GM18858 (cell line): ENCODE measurements around the gene FUT8.
"Not testable (repeated sequence)": the region's sequence is repeated elsewhere in the genome, so short reads cannot be mapped to it uniquely, and the experiment has no call there.

ENCODE experiments used
- ATAC-seq: cut with Tn5 transposase; IDR thresholded peaks from one replicate; pipeline ENCODE4 v1.9.1; 2021; ENCODE audit not compliant: unreplicated experiment

Gene FUT8

GRCh38 chr14:65415613-65416012, 3.1 kb downstream of the FUT8 start:
- ATAC-seq = no peak

DNA sequence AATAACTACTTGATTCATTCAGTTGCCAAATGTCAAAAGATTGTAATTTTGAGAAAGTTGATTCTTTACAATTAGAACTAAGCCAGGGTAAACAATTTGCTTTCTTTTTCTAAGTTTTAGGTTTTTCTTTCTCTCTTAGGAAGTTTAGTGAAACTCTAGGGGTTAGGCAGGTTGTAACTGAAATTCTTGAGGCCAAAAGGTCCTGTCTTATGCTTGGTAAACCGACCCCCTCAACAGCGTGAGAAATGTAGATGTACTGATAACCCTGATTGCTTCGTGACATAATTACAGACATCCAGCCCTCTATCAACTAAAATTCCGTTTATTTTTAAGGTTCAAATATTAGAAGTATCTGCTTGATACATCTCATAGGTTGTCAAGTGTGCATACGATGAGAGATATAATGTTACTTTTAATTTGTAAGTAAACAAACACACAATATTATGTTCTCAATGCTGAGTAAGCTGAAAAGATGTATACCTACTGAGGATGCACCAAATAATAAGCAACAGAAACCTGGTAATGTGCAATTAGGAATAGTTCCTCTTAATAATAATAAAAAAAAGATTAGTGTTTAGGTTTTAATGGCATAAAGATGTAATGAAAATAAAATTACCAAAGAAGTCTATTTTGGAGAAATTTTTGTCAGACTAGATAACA, 7.2 kb downstream of the FUT8 start:
- no peak for ATAC-seq

DNA sequence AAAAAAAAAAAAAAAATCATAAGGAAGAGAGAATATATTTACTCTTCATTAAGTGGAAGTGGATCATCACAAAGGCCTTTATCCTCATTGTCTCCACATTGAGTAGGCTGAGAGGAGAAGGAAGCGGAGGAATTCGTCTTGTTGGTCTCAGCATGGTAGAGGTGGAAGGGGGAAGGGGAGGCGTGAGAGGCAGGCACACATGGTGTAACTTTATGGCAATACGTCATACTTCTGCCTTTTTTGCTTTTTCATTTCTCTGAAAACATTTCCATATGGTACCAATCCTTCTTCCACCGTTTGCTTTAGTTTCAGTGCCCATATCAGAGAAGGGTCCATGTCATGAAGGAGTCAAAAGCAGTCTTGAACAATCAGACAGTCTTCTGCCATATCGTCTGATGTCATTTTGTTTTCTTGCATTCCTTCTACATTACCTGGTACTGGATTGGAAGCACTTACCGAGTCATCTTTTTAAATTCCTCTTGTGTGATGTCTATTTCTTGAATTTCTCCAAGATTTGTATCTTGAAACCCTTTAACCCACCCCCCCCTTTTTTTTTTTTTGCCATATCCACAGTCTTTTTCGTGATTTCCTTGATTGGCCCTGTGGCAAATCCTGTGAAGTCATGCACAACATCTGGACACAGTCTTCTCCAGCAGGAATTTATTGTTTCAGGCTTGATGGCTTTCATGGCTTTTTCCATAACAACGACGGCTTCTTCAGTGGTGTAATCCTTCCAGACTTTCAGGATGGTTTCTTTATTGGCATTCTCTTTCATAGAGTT, 8.9 kb downstream of the FUT8 start:
- no peak for ATAC-seq

- ATAC-seq = no peak
Measured at GRCh38 chr14:65422088-65422834, 9.7 kb downstream of the FUT8 start.

DNA sequence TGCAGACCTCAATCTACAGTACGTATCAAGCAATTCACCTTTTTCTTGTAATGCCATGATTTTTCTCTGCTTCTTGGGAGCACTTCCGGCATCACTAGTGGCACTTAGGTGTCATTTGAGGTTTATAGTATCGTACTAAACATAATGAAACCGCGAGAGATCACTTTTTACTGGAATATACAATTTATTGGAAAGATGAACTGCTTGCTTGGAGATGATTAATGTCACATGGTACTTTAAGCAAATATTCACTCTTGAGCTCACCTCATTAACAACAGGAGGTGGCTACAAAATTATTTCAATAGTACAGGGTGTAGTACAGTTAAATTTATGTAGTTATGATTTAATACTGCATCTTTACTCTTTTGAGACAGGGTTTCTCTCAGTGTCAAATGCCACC, 11.5 kb downstream of the FUT8 start:
- ATAC-seq = no peak

DNA sequence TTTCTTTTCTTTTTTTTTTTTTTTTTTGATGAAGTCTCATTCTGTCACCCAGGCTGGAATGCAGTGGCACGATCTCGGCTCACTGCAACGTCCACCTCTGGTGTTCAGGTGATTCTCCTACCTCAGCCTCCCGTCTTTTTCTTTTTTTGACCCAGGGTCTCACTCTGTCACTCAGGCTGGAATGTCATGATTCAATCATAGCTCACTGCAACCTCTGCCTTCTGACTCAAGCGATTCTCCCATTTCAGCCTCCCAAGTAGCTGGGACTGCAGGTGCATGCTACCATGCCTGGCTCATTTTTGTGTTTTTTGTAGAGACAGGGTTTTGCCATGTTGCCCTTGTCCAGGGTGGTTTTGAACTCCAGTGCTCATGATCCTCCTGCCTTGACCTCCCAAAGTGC, 12.0 kb downstream of the FUT8 start:
- no peak for ATAC-seq

DNA sequence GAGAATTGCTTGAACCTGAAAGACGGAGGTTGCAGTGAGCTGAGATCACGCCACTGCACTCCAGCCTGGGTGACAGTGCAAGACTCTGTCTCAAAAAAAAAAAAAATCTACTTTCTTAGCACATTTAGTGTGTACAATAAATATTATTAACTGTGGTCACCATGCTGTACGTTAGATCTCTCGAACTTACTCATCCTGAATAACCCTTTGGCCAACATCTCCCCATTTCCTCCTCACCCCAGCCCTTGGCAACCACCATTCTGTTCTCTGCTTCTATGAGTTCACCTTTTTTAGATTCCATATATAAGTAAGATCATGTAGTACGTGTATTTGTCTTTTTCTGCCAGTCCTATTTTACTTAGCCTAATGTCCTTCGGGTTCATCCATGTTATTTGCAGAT, 13.4 kb downstream of the FUT8 start:
- ATAC-seq = no peak

DNA sequence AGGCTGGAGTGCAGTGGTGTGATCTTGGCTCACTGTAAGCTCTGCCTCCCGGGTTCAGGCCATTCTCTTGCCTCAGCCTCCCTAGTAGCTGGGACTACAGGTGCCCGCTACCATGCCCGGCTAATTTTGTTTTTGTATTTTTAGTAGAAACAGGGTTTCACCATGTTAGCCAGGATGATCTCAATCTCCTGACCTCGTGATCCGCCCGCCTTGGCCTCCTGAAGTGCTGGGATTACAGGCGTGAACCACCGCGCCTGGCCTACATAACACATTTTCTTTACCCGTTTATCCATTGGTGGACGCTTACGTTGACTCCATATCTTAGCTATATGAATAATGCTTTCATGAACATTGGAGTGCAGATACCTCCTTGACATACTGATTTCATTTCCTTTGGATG, 14.4 kb downstream of the FUT8 start:
- ATAC-seq = not testable (repeated sequence)

DNA sequence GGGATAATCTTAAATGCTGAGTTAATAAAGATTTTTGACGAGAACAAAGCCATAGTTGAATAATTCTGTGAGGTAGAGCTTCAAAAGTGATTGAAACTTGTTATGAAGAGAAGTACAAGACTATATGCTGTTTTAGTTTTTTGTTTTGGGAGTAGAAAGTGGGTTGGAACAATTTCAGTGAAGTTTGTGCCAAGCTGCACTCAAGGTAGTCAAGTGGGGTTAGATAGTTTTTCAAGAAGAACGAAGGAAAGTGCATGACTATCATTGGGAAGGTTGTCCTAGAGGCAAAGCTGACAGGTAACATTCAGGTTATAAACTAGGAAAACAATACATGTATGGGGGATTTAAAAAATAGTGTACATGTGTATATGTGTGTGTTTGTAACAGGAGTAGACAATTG, 16.2 kb downstream of the FUT8 start:
- no peak for ATAC-seq

- no peak for ATAC-seq
Measured at GRCh38 chr14:65429757-65430156, 17.2 kb downstream of the FUT8 start.

DNA sequence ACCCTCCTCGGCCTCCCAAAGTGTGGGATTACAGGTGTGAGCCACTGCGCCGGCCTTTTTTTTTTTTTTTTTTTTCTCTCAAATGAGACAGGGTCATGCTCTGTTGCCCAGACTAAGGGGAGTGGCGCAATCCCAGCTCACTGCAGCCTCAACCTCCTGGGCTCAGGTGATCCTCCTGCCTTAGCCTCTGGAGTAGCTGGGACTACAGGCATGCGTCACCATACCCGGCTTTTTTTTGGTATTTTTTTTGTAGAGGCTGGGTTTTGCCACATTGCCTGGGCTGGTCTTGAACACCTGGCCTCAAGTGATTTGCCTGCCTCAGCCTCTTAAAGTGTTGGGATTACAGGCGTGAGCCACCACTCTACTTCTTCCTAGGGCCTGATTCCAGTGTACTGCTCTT, 18.7 kb downstream of the FUT8 start:
- no peak for ATAC-seq

DNA sequence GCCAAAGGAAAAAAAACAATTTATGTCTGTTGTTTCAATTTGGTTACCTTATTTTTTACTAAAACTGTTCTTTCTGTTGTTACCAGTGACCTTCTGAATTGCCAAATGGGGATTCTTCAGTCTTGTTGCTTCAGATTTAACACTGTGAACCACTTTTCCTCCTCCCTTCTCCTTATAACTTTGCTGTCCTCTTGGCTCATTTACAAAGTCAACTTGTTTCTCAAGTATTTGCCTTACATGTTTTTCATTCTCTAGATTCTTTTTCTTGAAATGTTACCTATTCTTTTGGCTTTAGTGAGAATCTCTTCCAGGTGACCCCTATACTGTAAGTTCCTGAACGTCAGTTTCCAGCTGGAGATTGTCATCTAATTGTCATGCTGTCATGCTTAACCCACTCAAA, 19.4 kb downstream of the FUT8 start:
- no peak for ATAC-seq

GRCh38 chr14:65432361-65432948, 19.9 kb downstream of the FUT8 start:
- ATAC-seq = no peak

GRCh38 chr14:65433157-65433556, 20.6 kb downstream of the FUT8 start:
- no peak for ATAC-seq

- ATAC-seq = no peak
Measured at GRCh38 chr14:65433646-65434045, 21.1 kb downstream of the FUT8 start.

DNA sequence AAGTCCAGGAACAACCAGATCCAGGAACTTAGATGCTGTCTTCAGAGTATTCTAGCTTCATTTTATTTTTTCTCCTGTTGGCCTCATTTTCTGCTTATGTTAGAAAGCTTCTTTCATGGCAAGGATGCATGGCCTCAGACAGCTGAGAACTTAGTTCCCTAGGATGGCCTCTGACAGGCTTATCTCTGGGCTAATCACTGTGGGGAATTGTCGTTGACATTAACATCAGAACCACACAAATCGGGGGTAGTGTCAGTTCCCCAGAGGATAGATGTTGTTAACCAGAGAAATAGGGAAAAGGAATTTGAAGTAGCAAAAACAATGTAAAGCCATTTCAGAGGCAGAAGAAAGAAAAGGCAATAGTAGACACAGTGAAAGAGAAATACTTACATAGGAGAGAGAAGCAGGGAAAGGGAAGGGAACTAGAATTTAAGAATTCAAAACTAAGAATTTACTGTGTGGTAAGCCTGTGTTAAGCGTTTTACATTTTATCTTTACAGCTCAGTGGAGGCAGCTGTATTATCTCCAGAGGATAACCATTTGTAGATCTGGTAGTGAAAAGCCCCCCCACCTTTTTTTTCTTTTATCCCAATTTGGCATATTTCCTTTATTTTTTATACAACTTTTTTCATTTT, 21.8 kb downstream of the FUT8 start:
- no peak for ATAC-seq

DNA sequence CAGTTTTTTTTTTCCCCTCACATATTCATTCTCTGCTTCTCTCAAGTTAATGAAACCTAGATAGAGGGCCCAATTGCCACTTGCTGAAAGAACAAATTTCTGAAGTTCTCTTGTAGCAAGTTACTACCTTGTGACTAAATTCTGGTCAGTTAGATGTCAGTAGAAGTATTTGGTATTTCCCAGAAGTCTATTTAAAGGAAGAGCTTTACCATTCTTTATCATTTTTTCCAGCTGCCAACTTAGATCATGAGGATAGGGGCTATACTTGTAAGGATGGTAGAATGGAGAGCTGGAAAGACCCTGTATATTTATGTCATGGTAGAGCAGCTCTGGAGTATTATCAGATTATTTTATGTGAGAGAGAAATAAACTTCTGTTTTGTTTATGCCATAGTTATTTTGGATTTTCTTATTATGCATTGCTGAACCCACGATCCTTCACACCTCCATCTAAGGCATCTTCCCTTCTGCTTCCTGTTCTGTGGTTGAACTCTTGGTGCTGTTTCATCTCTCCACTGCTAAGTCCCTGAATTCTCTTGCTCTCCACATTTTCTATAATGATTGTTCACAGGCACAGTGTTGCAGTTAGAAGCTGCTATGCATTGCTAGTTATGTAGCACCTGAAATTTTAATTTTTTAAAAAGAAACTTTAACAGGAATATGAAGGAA, 25.9 kb downstream of the FUT8 start:
- no peak for ATAC-seq

DNA sequence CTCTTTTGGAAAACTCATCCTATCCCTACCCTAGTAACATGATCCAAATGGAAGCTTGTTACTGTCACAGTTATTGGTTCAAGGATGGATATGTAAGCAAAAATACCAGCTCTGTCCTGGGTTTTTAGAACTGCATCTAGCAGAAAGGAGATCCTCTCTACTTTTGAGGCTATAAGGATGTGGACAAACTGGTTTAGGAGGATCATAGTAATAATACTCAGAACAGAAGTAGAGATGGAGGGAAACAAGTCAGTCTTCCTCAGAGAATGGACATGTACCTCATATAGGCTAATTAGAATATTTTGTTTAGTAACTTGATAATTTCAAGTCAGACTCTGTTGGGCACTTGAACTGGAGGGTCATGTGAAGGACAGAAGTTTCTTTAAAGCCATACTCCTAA, 26.6 kb downstream of the FUT8 start:
- ATAC-seq = no peak

GRCh38 chr14:65440230-65440629, 27.7 kb downstream of the FUT8 start:
- no peak for ATAC-seq

GRCh38 chr14:65444230-65444629, 31.7 kb downstream of the FUT8 start:
- ATAC-seq = no peak

DNA sequence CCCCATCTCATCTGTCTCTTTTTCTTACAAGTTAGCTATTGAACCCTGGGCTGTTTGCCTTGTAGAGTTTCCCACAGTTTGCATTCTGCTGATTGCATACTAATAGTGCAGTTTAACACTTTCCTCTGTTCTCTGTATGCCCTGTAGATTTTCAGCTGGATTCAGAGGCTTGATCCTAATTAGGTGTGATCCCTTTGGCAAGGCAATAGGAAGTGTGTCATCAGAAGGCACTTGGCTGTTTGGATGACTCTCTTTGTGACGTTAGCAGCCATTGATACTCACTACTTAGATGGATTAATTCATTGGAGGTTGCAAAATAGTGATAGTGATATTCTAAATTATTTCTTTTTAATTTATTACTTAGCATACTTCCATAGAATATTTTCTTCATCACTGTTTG, 33.6 kb downstream of the FUT8 start:
- no peak for ATAC-seq
